IMR-90 (cell line): Measurements from ENCODE around the gene C1orf105. TPM values are rescaled to one million over a fixed set of nuclear protein-coding genes. Genes with fewer than 3 reads are reported as not detected.

Source experiments
- MAFK ChIP-seq: IDR thresholded peaks from 2 replicates; pipeline ENCODE4 v1.6.1; 2012; ENCODE audit warnings: low read depth, low read length, improper control_type of control experiment
- polyA plus RNA-seq, 3 experiments: library from polyadenylated mRNA; depleted of rRNA; stranded (reverse); fragments of >200 nt; gene quantifications; 2 replicates each; pipeline ENCODE4 v1.2.3, GENCODE V29; 2012; ENCODE audit warnings: low replicate concordance in 1 of 3
- total RNA-seq: library from RNA; depleted of rRNA; stranded (reverse); fragments of >200 nt; gene quantifications from 2 replicates; pipeline ENCODE4 v1.2.3, GENCODE V29; 2012
- TF ChIP-seq, protein P1 (sequence below): fragments of 150-350 bp; IDR thresholded peaks from 2 replicates; pipeline ENCODE4 v1.6.1; 2016; ENCODE audit warnings: low read depth, mild to moderate bottlenecking, low read length, moderate library complexity, borderline replicate concordance

The C1orf105 gene
- total and polyA plus RNA-seq, 2 of the 4 experiments (the other 2 are of a cell fraction), result not detected

DNA sequence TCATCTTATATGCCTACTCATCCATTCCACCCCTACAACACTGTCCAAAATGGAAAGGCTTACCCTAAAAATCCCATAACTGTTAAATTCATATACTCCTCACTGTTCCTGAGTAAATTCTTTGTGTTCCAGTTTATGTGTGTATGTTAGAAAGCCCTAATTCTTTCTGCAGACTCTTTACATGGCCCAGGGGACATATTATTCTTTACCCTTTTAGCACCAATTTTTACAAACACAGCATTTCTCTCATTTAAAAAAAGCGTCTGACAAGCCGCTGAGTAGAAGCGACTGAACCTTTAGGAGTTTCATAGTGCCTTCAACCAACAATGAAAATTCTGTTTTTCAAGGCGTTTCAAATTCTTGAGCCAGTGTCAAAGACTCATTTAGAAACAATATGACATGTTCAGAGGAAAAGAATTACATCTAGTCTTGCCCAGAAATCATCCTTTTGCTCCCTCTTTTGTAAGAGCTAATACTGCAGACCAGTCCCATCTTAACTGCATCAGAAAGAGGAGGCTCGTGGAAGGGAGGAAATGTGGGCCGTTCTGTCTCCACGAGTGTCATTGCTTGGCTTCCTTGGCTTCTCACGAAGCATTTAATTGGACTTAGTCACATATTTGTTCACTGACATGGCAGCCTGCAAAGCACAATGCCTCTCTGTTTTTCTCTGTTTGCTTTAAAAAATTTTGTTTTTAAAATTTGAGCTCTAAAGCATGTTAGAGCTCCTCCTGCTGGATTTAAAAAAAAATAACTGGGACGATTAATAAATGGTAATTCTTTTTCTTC is 21.3 kb upstream of the C1orf105 start (continued):
- TF ChIP-seq, protein P1, sequence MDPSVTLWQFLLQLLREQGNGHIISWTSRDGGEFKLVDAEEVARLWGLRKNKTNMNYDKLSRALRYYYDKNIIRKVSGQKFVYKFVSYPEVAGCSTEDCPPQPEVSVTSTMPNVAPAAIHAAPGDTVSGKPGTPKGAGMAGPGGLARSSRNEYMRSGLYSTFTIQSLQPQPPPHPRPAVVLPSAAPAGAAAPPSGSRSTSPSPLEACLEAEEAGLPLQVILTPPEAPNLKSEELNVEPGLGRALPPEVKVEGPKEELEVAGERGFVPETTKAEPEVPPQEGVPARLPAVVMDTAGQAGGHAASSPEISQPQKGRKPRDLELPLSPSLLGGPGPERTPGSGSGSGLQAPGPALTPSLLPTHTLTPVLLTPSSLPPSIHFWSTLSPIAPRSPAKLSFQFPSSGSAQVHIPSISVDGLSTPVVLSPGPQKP, result no peak
- TF ChIP-seq MAFK, result peak; percentile 15; the same call in 1 of the 2 replicates
